Spleen (tissue), 11 donors: ENCODE results near the gene GRK5. TPM values are rescaled to one million over a fixed set of nuclear protein-coding genes. Genes with fewer than 3 reads are reported as not detected.
A peak's percentile ranks its signal among the peaks of the same experiment; 100 is the strongest.

Experiments
- DNase-seq: peaks from one replicate; pipeline ENCODE4 v3.0.0-alpha.2; 2020
- H3K27ac ChIP-seq, 8 donors: fragments of 200-600 bp; sonication (generic) in 7 of 8; 1 replicate in 4 of 8; 2 replicates in 4 of 8; pipeline versions ENCODE4 v1.5.0 to v1.8.0; 2016 to 2021; ENCODE audit warnings: inconsistent platforms in 4 of 8, mild to moderate bottlenecking in 4 of 8, moderate library complexity in 1 of 8
- H3K27me3 ChIP-seq, 7 donors: fragments of 200-600 bp; sonication (generic) in 6 of 7; replicated peaks in 1 of 7; 1 replicate in 4 of 7; 2 replicates in 3 of 7; pipeline versions ENCODE4 v1.5.0 to v1.8.0; 2016 to 2021; ENCODE audit warnings: inconsistent platforms in 3 of 7, mild to moderate bottlenecking in 1 of 7
- H3K36me3 ChIP-seq, 6 donors: fragments of 200-600 bp; sonication (generic) in 5 of 6; 1 replicate in 4 of 6; 2 replicates in 2 of 6; pipeline versions ENCODE4 v1.5.0 to v1.8.0; 2016 to 2021; ENCODE audit warnings: inconsistent platforms in 2 of 6
- H3K4me1 ChIP-seq, 6 donors: fragments of 200-600 bp; sonication (generic) in 5 of 6; 1 replicate in 3 of 6; 2 replicates in 3 of 6; pipeline versions ENCODE4 v1.5.0 to v1.8.0; 2016 to 2021; ENCODE audit warnings: inconsistent platforms in 3 of 6
- H3K4me3 ChIP-seq, 8 donors: fragments of 200-600 bp; sonication (generic) in 7 of 8; 1 replicate in 4 of 8; 2 replicates in 4 of 8; pipeline versions ENCODE4 v1.5.0 to v1.8.0; 2016 to 2021; ENCODE audit warnings: inconsistent platforms in 4 of 8, mild to moderate bottlenecking in 4 of 8, moderate library complexity in 2 of 8
- H3K9me3 ChIP-seq, 8 donors: fragments of 200-600 bp; sonication (generic) in 7 of 8; 1 replicate in 4 of 8; 2 replicates in 4 of 8; pipeline versions ENCODE4 v1.5.0 to v1.8.0; 2016 to 2021; ENCODE audit warnings: inconsistent platforms in 4 of 8
- POLR2A ChIP-seq, 3 donors: fragments of 450-650 bp; IDR thresholded peaks; one replicate each; pipeline ENCODE4 v1.5.1; 2017; ENCODE audit warnings: antibody characterized with exemption in 3 of 3, mild to moderate bottlenecking in 1 of 3
- POLR2AphosphoS5 ChIP-seq, 3 donors: sonication (generic); formaldehyde crosslinking; IDR thresholded peaks; one replicate each; pipeline ENCODE4 v1.5.1; 2017; ENCODE audit warnings: antibody characterized with exemption in 3 of 3
- WGBS, 5 donors: extraction: QIAGEN DNeasy Blood & Tissue Kit in 3 of 5; methylation state at CpG; one replicate each; pipeline versions ENCODE4 v1.1.5 to v1.1.7; 2013 to 2018; 5-methylcytosine and 5-hydroxymethylcytosine counted together
- intact Hi-C: fragments of 100-400 bp; cut with DNase I; formaldehyde crosslinking; loops from one replicate; pipeline ENCODE4 v1.15.0; 2023; ENCODE audit warnings: low total_unique reads
- polyA plus RNA-seq, 3 donors: library from polyadenylated mRNA; stranded (reverse); fragments of 200-250 nt; gene quantifications; one replicate each; pipeline ENCODE4 v1.2.1, GENCODE V29; 2013
- total RNA-seq, 7 donors: library from RNA; depleted of rRNA in 3 of 7; stranded (reverse); fragments of >200 nt in 3 of 7; fragmentation: NEBNext Ultra II Directional in 4 of 7; extraction: Animal tissue kit (Norgen Biotek cat#: 25700) in 4 of 7; gene quantifications; one replicate each; pipeline versions ENCODE4 v1.1.0 to v1.2.1, GENCODE V29; 2016 to 2021
- TF ChIP-seq, protein P1 (sequence below), 11 experiments: fragments of 200-600 bp in 7 of 11; fragments of 450-650 bp in 4 of 11; sonication (generic) in 4 of 11; IDR thresholded peaks in 8 of 11; conservative IDR thresholded peaks in 3 of 11; 1 replicate in 7 of 11; 2 replicates in 4 of 11; pipeline versions ENCODE4 v1.4.0 to v1.8.0; 2016 to 2021; ENCODE audit warnings: antibody characterized with exemption in 11 of 11, inconsistent platforms in 4 of 11, mild to moderate bottlenecking in 1 of 11
- donor health status: healthy with polysubstance abuse.
- donor health status: DM: no; HTN: no; CAD: no; lungs with moderate emphysema.
- donor health status: DM: no; HTN: no; CAD: no.
- donor health status: Bipolar disorder and iron deficiency.
- donor health status: healthy.
- donor health status: DM: no; HTN: no; CAD: no.
- donor health status: DM: yes; HTN: yes; CAD: no.

Gene GRK5
- total and polyA plus RNA-seq, 10 donors: 15.5 to 85.2 (median 52.1) TPM

DNA sequence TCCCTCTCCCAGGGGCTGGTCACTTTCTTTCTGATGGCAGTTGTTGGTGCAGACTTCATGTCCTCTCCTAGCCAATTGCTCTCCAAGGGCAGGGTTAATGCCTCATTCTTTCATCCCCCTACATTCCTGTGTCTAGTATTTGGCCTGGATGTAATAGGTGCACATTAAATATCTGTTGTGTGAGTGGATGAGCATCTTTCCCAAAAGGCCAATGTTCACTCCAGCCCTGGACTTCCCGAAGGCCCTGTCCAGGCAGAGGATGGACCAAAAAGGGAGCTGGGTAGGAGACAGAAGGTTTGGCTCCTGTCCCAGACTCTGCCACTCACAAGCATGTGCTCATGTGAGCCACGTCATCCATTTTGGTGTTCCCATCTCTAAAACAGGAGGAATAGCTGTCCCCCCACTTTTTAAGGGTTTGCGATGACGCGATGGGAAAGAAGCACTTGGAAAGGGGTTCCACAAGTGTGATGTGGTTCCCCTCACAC, 287.7 kb downstream of the GRK5 start:
- no peak for DNase-seq
- Histone ChIP-seq H3K4me1 (peaks cover 0 to 37% (median 9%) of the 10 kb centered on the region in 6 donors), H3K36me3 (peaks cover 0 to 19% (median 0%) of the 10 kb centered on the region in 6 donors), H3K27ac (peak overlapping the region in 2 of 8 donors; percentile 33 to 57), H3K27me3 (no peaks in the 10 kb centered on the region), H3K9me3 (no peaks in the 10 kb centered on the region), H3K4me3 (no peak overlapping the region)
- WGBS, 5 donors: 95 to 96% (median 96%) methylated on average over 5 of the region's 5 CpGs
- TF ChIP-seq POLR2A (IDR thresholded peaks at IDR 0.05): no peak
- TF ChIP-seq, protein P1, sequence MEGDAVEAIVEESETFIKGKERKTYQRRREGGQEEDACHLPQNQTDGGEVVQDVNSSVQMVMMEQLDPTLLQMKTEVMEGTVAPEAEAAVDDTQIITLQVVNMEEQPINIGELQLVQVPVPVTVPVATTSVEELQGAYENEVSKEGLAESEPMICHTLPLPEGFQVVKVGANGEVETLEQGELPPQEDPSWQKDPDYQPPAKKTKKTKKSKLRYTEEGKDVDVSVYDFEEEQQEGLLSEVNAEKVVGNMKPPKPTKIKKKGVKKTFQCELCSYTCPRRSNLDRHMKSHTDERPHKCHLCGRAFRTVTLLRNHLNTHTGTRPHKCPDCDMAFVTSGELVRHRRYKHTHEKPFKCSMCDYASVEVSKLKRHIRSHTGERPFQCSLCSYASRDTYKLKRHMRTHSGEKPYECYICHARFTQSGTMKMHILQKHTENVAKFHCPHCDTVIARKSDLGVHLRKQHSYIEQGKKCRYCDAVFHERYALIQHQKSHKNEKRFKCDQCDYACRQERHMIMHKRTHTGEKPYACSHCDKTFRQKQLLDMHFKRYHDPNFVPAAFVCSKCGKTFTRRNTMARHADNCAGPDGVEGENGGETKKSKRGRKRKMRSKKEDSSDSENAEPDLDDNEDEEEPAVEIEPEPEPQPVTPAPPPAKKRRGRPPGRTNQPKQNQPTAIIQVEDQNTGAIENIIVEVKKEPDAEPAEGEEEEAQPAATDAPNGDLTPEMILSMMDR (IDR thresholded peaks at IDR 0.05 in 8 of 11, conservative IDR thresholded peaks at IDR 0.05 in 3 of 11): no peak
- TF ChIP-seq POLR2AphosphoS5 (IDR thresholded peaks at IDR 0.05): no peak
- intact Hi-C loops: no loop called here

DNA sequence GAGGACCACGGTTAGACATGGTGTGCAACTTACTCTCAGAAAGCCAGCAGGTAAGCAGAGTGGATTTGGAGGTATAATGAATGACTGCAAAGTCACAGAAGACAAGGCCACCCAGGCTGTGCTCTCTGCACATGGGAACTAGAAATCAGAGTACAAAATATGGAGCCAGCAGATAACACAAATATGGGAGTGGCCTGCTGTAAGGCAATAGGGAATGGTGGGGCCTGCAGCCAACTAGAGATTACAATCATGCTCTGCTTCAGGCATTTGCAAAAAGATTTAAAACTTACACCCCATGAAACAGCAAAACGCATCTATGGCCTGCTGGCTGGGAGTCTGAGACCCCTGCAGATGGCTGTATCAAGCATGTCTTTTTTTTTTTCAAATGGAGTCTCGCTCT, 288.2 kb downstream of the GRK5 start:
- Histone ChIP-seq H3K27me3 (no peaks in the 10 kb centered on the region), H3K4me1 (peaks cover 0 to 39% (median 7%) of the 10 kb centered on the region in 6 donors), H3K36me3 (peaks cover 0 to 21% (median 0%) of the 10 kb centered on the region in 6 donors), H3K9me3 (no peaks in the 10 kb centered on the region), H3K27ac (peak overlapping the region in 1 of 8 donors; percentile 57), H3K4me3 (no peak overlapping the region)
- intact Hi-C loops: no loop called here
- 90 to 94% (median 93%) methylated on average over 3 of the region's 3 CpGs for WGBS, 5 donors
- TF ChIP-seq POLR2AphosphoS5 (IDR thresholded peaks at IDR 0.05): no peak
- TF ChIP-seq POLR2A (IDR thresholded peaks at IDR 0.05): no peak
- TF ChIP-seq, protein P1 (IDR thresholded peaks at IDR 0.05 in 8 of 11, conservative IDR thresholded peaks at IDR 0.05 in 3 of 11): no peak
- no peak for DNase-seq

DNA sequence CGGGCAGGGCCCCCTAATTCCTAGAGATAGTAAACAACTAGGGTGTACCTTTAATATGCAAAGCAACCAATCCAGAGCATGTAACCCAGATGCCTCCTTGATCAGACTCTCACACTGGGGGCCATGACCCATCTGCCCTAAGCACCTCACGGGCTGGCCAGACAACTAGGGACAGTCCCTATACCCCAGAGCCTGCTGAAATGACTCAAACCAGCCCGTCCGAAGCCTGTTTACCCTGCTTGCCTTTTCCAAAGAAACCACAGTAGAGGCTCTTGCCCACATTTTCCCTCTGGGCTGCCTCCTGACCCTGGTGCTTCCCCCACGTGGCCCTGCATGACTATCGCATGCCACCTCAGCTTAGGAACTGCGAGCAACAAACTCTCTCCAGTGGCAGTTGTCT, 288.9 kb downstream of the GRK5 start:
- WGBS, 5 donors: 60 to 85% (median 76%) methylated on average over 7 of the region's 7 CpGs
- H3K4me3 ChIP-seq: no peak overlapping the region
- no peaks in the 10 kb centered on the region for H3K27me3 ChIP-seq
- H3K27ac ChIP-seq: no peak overlapping the region
- intact Hi-C loops: no loop called here
- H3K9me3 ChIP-seq: no peaks in the 10 kb centered on the region
- peaks cover 0 to 21% (median 0%) of the 10 kb centered on the region in 6 donors for H3K36me3 ChIP-seq
- no peak for DNase-seq
- TF ChIP-seq, protein P1 (IDR thresholded peaks at IDR 0.05 in 8 of 11, conservative IDR thresholded peaks at IDR 0.05 in 3 of 11): no peak
- TF ChIP-seq POLR2A (IDR thresholded peaks at IDR 0.05) (no peak), POLR2AphosphoS5 (IDR thresholded peaks at IDR 0.05) (no peak)
- peaks cover 0 to 46% (median 12%) of the 10 kb centered on the region in 6 donors for H3K4me1 ChIP-seq

DNA sequence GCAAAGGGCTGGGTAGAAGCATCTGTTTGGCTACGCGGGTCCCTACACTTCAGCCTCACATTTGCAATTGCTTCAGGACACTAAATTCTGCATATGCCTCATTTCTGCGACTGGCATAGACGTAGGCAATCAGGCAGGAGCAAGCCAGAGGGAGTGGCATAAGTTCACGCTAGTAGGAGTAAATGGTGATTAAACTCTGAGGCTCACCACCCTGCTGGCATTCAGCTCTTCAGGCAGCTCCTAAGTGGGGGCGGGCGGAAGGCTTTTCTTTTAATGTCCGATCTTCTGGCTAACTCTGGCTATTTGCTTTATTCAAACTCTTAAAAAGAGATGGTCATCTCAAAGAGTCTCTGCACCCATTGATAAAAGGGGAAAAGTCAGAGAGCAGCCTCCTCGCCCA, 289.9 kb downstream of the GRK5 start:
- intact Hi-C loops: no loop called here
- H3K4me3 ChIP-seq: no peak overlapping the region
- peaks cover 0 to 56% (median 18%) of the 10 kb centered on the region in 6 donors for H3K4me1 ChIP-seq
- no peak overlapping the region for H3K27ac ChIP-seq
- H3K9me3 ChIP-seq: no peaks in the 10 kb centered on the region
- no peak for DNase-seq
- 91 to 97% (median 96%) methylated on average over 9 of the region's 9 CpGs for whole genome bisulfite sequencing, 5 donors
- TF ChIP-seq POLR2A (IDR thresholded peaks at IDR 0.05) (no peak), POLR2AphosphoS5 (IDR thresholded peaks at IDR 0.05) (no peak)
- TF ChIP-seq, protein P1 (IDR thresholded peaks at IDR 0.05 in 8 of 11, conservative IDR thresholded peaks at IDR 0.05 in 3 of 11): no peak
- peaks cover 0 to 21% (median 0%) of the 10 kb centered on the region in 6 donors for H3K36me3 ChIP-seq
- H3K27me3 ChIP-seq: no peaks in the 10 kb centered on the region
